Adrenal gland (tissue), 12 donors: ENCODE results near the gene ALKBH6. TPM values are rescaled to one million over a fixed set of nuclear protein-coding genes. Genes with fewer than 3 reads are reported as not detected.

ENCODE experiments used
- DNase-seq, 7 donors: peaks; one replicate each; pipeline ENCODE4 v3.0.0-alpha.2; 2019 to 2020
- H3K27ac ChIP-seq, 5 donors: fragments of 200-600 bp; sonication (generic) in 4 of 5; 1 replicate in 3 of 5; 2 replicates in 2 of 5; pipeline versions ENCODE4 v1.5.1 to v1.8.0; 2016 to 2020; ENCODE audit warnings: mild to moderate bottlenecking in 1 of 5
- H3K27me3 ChIP-seq: fragments of 200-600 bp; 2 replicates; pipeline ENCODE4 v1.8.0; 2021
- H3K36me3 ChIP-seq, 2 donors: fragments of 200-600 bp; replicated peaks in 1 of 2; 1 replicate in 1 of 2; 2 replicates in 1 of 2; pipeline versions ENCODE4 v1.5.1 to v1.8.0; 2018 to 2022
- H3K4me1 ChIP-seq, 2 donors: fragments of 200-600 bp; replicated peaks in 1 of 2; 1 replicate in 1 of 2; 2 replicates in 1 of 2; pipeline versions ENCODE4 v1.5.1 to v1.8.0; 2018 to 2021
- H3K4me3 ChIP-seq, 4 donors: fragments of 200-600 bp; sonication (generic) in 3 of 4; one replicate each; pipeline ENCODE4 v1.5.1; 2016 to 2018
- H3K9me3 ChIP-seq, 3 donors: fragments of 200-600 bp; sonication (generic) in 1 of 3; replicated peaks in 1 of 3; 1 replicate in 2 of 3; 2 replicates in 1 of 3; pipeline versions ENCODE4 v1.5.1 to v1.8.0; 2016 to 2021
- POLR2A ChIP-seq, 2 donors: fragments of 450-650 bp; IDR thresholded peaks; one replicate each; pipeline ENCODE4 v1.6.1; 2017; ENCODE audit warnings: antibody characterized with exemption in 2 of 2, mild to moderate bottlenecking in 2 of 2, moderate library complexity in 1 of 2
- WGBS, 4 donors: extraction: QIAGEN DNeasy Blood & Tissue Kit in 2 of 4; methylation state at CpG; one replicate each; pipeline versions ENCODE4 v1.1.5 to v1.1.7; 2013 to 2017; 5-methylcytosine and 5-hydroxymethylcytosine counted together
- intact Hi-C, 2 donors: fragments of 100-400 bp; cut with DNase I; formaldehyde crosslinking; loops; one replicate each; pipeline versions ENCODE4 v1.14.1 to v1.15.0; 2022 to 2023
- polyA plus RNA-seq, 3 donors: library from polyadenylated mRNA; stranded (reverse); fragments of 200-250 nt in 2 of 3; fragments of 350-450 nt in 1 of 3; fragmentation: Illumina TruSeq in 1 of 3; extraction: RNeasy Lipid Tissue Mini Kit (QIAGEN cat#74804) in 1 of 3; gene quantifications; one replicate each; pipeline ENCODE4 v1.2.3, GENCODE V29; 2013 to 2014
- total RNA-seq, 9 donors: library from RNA; depleted of rRNA in 4 of 9; stranded (reverse); fragments of >200 nt in 4 of 9; fragments of 120-200 nt in 1 of 9; fragmentation: NEBNext Ultra II Directional in 1 of 9; extraction: Animal tissue kit (Norgen Biotek cat#: 25700) in 1 of 9; gene quantifications; one replicate each; pipeline versions ENCODE4 v1.1.0 to v1.2.4, GENCODE V29; 2013 to 2023
- TF ChIP-seq, protein P1 (sequence below), 6 experiments: fragments of 450-650 bp in 4 of 6; fragments of 200-600 bp in 2 of 6; sonication (generic) in 1 of 6; IDR thresholded peaks; 1 replicate in 5 of 6; 2 replicates in 1 of 6; pipeline versions ENCODE4 v1.5.1 to v1.8.0; 2016 to 2021; ENCODE audit warnings: antibody characterized with exemption in 6 of 6, mild to moderate bottlenecking in 2 of 6, moderate library complexity in 1 of 6
- donor health status: healthy with polysubstance abuse.
- donor health status: Bipolar disorder and iron deficiency.
- donor health status: DM: yes; HTN: yes; CAD: no.
- donor health status: DM: no; HTN: no; CAD: no.
- donor health status: DM: no; HTN: no; CAD: no.
- donor health status: DM: yes; HTN: yes; CAD: no.

ALKBH6 gene
- total and polyA plus RNA-seq, 12 donors = 16.8 to 39.8 (median 23.9) TPM

DNA sequence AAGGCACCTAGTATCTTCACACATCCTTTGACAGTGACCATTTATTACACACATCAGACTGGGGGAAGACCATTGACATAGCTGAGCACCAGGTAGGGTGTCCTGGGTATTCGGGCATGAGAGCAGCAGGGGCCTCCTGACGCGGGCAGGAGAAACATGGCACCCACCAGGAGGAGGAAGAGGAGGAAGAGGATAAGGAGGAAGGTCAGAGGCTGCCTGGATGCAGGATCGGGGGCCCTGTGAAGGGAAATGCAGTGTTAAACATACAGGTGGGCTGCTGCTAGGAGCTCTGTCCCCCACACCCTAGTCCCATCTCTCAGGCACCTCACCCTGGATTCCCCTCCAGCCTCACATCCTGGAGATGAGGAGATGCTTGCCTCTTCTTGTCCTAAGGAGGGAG lies 10.7 kb downstream of the ALKBH6 start:
- H3K4me1 ChIP-seq = peaks cover 4 to 13% of the 10 kb centered on the region in 2 donors
- H3K4me3 ChIP-seq = no peak overlapping the region
- 86 to 95% (median 93%) methylated on average over 4 of the region's 4 CpGs for WGBS, 4 donors
- no peaks in the 10 kb centered on the region for H3K9me3 ChIP-seq
- DNase-seq = no peak
- H3K36me3 ChIP-seq = peaks cover 0 to 8% of the 10 kb centered on the region in 2 donors
- intact Hi-C loops = no loop called here
- no peak overlapping the region for H3K27ac ChIP-seq
- TF ChIP-seq, protein P1, sequence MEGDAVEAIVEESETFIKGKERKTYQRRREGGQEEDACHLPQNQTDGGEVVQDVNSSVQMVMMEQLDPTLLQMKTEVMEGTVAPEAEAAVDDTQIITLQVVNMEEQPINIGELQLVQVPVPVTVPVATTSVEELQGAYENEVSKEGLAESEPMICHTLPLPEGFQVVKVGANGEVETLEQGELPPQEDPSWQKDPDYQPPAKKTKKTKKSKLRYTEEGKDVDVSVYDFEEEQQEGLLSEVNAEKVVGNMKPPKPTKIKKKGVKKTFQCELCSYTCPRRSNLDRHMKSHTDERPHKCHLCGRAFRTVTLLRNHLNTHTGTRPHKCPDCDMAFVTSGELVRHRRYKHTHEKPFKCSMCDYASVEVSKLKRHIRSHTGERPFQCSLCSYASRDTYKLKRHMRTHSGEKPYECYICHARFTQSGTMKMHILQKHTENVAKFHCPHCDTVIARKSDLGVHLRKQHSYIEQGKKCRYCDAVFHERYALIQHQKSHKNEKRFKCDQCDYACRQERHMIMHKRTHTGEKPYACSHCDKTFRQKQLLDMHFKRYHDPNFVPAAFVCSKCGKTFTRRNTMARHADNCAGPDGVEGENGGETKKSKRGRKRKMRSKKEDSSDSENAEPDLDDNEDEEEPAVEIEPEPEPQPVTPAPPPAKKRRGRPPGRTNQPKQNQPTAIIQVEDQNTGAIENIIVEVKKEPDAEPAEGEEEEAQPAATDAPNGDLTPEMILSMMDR (IDR thresholded peaks at IDR 0.05) = no peak
- TF ChIP-seq POLR2A (IDR thresholded peaks at IDR 0.05) = no peak
- no peaks in the 10 kb centered on the region for H3K27me3 ChIP-seq

DNA sequence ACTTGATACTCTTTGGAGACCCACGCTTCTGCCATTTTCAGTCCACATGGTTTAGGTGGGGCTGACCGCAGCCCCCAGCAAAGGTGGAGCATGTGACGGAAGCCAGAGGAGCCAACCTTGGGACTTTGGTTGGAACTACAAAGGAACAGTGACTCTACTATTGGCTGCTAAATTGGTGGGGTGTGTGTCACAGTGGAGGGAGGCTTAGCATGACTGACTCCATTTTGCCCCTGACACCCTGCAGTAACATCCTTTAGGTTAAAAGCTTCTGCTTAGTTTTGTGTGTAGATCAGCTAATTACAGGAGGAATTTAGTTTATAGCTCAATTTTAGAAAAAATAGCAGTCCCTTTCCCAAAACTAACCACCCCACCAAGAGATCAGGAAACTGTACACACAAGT lies 12.4 kb downstream of the ALKBH6 start:
- Histone ChIP-seq H3K4me1 (peaks cover 4 to 15% of the 10 kb centered on the region in 2 donors), H3K27ac (no peak overlapping the region), H3K9me3 (no peaks in the 10 kb centered on the region), H3K36me3 (peaks cover 0 to 12% of the 10 kb centered on the region in 2 donors), H3K27me3 (no peaks in the 10 kb centered on the region), H3K4me3 (no peak overlapping the region)
- TF ChIP-seq POLR2A (IDR thresholded peaks at IDR 0.05) = no peak
- TF ChIP-seq, protein P1 (IDR thresholded peaks at IDR 0.05) = no peak
- DNase-seq = no peak
- intact Hi-C loops = no loop called here
- 95 to 100% (median 99%) methylated on average over 2 to 3 of the region's 3 CpGs for WGBS, 4 donors

DNA sequence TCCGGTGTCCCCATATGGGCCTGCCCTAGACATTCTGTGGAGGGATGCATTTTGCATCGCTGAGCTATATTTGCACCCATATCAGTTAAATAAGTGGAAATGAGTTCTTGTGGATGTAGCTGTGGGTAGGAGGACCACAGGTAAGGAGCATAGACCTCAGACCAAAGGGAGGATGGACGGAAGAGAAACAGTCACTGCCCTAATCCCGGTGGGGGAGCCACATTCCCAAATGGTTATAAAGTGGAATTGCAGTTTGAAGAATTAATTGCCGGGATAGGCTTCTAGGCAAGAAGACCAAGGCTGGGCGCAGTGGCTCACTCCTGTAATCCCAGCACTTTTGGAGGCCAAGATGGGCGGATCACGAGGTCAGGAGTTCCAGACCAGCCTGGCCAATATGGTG lies 17.2 kb downstream of the ALKBH6 start:
- intact Hi-C loops = no loop called here
- WGBS, 4 donors = 91 to 97% (median 95%) methylated on average over 8 of the region's 8 CpGs
- Histone ChIP-seq H3K4me1 (peaks cover 24 to 34% of the 10 kb centered on the region in 2 donors), H3K9me3 (no peaks in the 10 kb centered on the region), H3K4me3 (no peak overlapping the region), H3K27ac (peak overlapping the region in 1 of 5 donors; percentile 90), H3K36me3 (peaks cover 0 to 12% of the 10 kb centered on the region in 2 donors), H3K27me3 (no peaks in the 10 kb centered on the region)
- TF ChIP-seq POLR2A (IDR thresholded peaks at IDR 0.05) = no peak
- TF ChIP-seq, protein P1 (IDR thresholded peaks at IDR 0.05) = no peak
- no peak for DNase-seq

DNA sequence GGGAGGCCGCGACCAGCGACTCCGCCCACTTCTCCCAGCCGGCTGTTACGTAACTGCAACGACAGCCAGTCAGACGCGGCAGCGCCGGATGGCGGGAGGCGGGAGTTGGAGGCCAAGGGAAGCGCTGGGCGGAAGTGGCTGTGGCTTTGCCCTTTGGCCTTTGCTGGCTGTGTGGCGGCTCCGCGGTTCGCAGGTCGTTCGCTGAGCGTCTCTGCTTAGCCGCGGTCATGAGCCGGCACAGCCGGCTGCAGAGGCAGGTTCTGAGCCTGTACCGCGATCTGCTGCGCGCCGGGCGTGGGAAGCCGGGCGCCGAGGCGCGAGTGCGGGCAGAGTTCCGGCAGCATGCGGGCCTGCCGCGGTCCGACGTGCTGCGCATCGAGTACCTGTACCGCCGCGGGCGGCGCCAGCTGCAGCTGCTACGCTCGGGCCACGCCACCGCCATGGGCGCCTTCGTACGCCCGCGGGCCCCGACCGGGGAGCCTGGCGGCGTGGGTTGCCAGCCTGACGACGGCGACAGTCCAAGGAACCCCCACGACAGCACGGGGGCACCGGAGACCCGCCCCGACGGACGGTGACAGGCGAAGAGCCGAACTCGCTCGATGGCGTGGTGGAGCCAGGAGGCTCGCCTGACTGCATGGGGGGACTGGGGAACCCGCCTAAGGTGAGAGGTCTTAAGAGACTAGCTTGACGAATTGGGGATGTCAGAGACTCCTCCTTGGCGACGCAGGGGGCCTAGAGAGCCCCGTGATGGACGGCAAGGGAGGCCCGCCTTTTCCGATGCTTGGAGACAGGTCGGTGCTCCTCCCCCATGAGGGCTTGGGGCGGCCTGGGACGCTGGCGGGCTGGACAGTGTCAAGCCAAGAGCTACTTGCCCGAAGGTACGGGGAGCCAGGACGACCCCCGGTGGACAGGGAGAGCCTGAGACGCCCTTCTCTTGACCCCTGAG lies 18.7 kb downstream of the ALKBH6 start, which contains the start of gene SDHAF1:
SDHAF1 (plus strand) TSS at position 141 of the 946 bp plus-strand sequence; CDS start at position 228, 87 bp downstream.
- H3K4me1 ChIP-seq = peaks cover 24 to 34% of the 10 kb centered on the region in 2 donors
- intact Hi-C loops = no loop called here
- TF ChIP-seq POLR2A (IDR thresholded peaks at IDR 0.05) = peak; percentile 57 to 79
- TF ChIP-seq, protein P1 (IDR thresholded peaks at IDR 0.05) = no peak

More for the DNA sequence above, 18.7 kb downstream of the ALKBH6 start, which contains the start of gene SDHAF1:
- peak within 1 kb of the TSS in 4 of 5 donors; percentile 55 to 90 (median 77) for H3K27ac ChIP-seq
- no peaks in the 10 kb centered on the region for H3K9me3 ChIP-seq
- DNase-seq = peak; percentile 96 to 98 (median 97)
- peaks cover 0 to 5% of the 10 kb centered on the region in 2 donors for H3K36me3 ChIP-seq
- H3K27me3 ChIP-seq = no peaks in the 10 kb centered on the region
- H3K4me3 ChIP-seq = peak within 1 kb of the TSS; percentile 6 to 89 (median 70)
- 0 to 2% (median 2%) methylated on average over 5 to 96 of the region's 97 CpGs for WGBS, 4 donors
